Neutrophil (primary cell): ENCODE measurements around the gene MRPS35.

Experiments
- H3K27ac ChIP-seq: fragments of 200-600 bp; sonication (generic); 2 replicates; pipeline ENCODE4 v1.5.1; 2016; ENCODE audit warnings: mild to moderate bottlenecking, moderate library complexity
- H3K27me3 ChIP-seq: fragments of 200-600 bp; sonication (generic); 2 replicates; pipeline ENCODE4 v1.6.0; 2016; ENCODE audit warnings: mild to moderate bottlenecking
- H3K36me3 ChIP-seq: fragments of 200-600 bp; sonication (generic); 2 replicates; pipeline ENCODE4 v1.5.1; 2017
- H3K4me1 ChIP-seq, 2 experiments: fragments of 200-600 bp in 1 of 2; sonication (generic) in 1 of 2; 1 replicate in 1 of 2; 2 replicates in 1 of 2; pipeline versions ENCODE4 v1.5.1 to v1.6.1; 2013 to 2016; ENCODE audit warnings: low read depth in 1 of 2, low read length in 1 of 2, mild to moderate bottlenecking in 1 of 2, moderate library complexity in 1 of 2; ENCODE audit not compliant: control insufficient read depth in 1 of 2, insufficient read depth in 1 of 2
- H3K4me3 ChIP-seq, 2 experiments: fragments of 200-600 bp in 1 of 2; sonication (generic) in 1 of 2; 1 replicate in 1 of 2; 2 replicates in 1 of 2; pipeline ENCODE4 v1.5.1; 2013 to 2016; ENCODE audit warnings: low read depth in 1 of 2, low read length in 1 of 2, mild to moderate bottlenecking in 1 of 2, moderate library complexity in 1 of 2
- H3K9me3 ChIP-seq: fragments of 200-600 bp; sonication (generic); 2 replicates; pipeline ENCODE4 v1.5.1; 2016
- CTCF ChIP-seq: fragments of 200-600 bp; sonication (generic); IDR thresholded peaks from 2 replicates; pipeline ENCODE4 v1.5.1; 2016; ENCODE audit warnings: antibody characterized with exemption

The MRPS35 gene

GRCh38 chr12:27747111-27747820 is 36.6 kb downstream of the MRPS35 start:
- Histone ChIP-seq H3K4me3 (no peak overlapping the region), H3K4me1 (peaks cover 0 to 7% of the 10 kb centered on the region in 2 experiments), H3K27ac (no peak overlapping the region), H3K27me3 (no peaks in the 10 kb centered on the region), H3K36me3 (peaks cover 9% of the 10 kb centered on the region), H3K9me3 (no peaks in the 10 kb centered on the region)
- no peak for TF ChIP-seq CTCF

- no peak overlapping the region for H3K27ac ChIP-seq
- no peak overlapping the region for H3K4me3 ChIP-seq
- no peak for TF ChIP-seq CTCF
- H3K27me3 ChIP-seq: no peaks in the 10 kb centered on the region
- peaks cover 0 to 7% of the 10 kb centered on the region in 2 experiments for H3K4me1 ChIP-seq
- peaks cover 8% of the 10 kb centered on the region for H3K36me3 ChIP-seq
- H3K9me3 ChIP-seq: no peaks in the 10 kb centered on the region
These were observed 40.9 kb downstream of the MRPS35 start for GRCh38 chr12:27751386-27752047.

GRCh38 chr12:27754795-27755194 is 44.2 kb downstream of the MRPS35 start:
- TF ChIP-seq CTCF: no peak
- H3K27ac ChIP-seq: no peak overlapping the region
- no peak overlapping the region for H3K4me3 ChIP-seq

GRCh38 chr12:27756670-27757195 is 46.1 kb downstream of the MRPS35 start:
- Histone ChIP-seq H3K4me3 (no peak overlapping the region), H3K36me3 (peaks cover 8% of the 10 kb centered on the region), H3K27me3 (no peaks in the 10 kb centered on the region), H3K27ac (no peak overlapping the region), H3K9me3 (no peaks in the 10 kb centered on the region), H3K4me1 (no peaks in the 10 kb centered on the region)
- TF ChIP-seq CTCF: no peak

More at GRCh38 chr12:27754795-27755194, 44.2 kb downstream of the MRPS35 start:
- no peaks in the 10 kb centered on the region for H3K27me3 ChIP-seq
- H3K4me1 ChIP-seq: no peaks in the 10 kb centered on the region
- peaks cover 8% of the 10 kb centered on the region for H3K36me3 ChIP-seq
- H3K9me3 ChIP-seq: no peaks in the 10 kb centered on the region

GRCh38 chr12:27762757-27763156 is 52.1 kb downstream of the MRPS35 start:
- no peaks in the 10 kb centered on the region for H3K4me1 ChIP-seq
- H3K36me3 ChIP-seq: no peaks in the 10 kb centered on the region
- no peaks in the 10 kb centered on the region for H3K27me3 ChIP-seq
- no peaks in the 10 kb centered on the region for H3K9me3 ChIP-seq
- no peak for TF ChIP-seq CTCF
- H3K27ac ChIP-seq: no peak overlapping the region
- H3K4me3 ChIP-seq: no peak overlapping the region
